Measurements from ENCODE around the gene MIS18BP1.

GRCh38 chr14:45252366-45253069, 484 bp downstream of the MIS18BP1 start:
- no peak for TF ChIP-seq CTCF (IDR thresholded peaks at IDR 0.05; ENCODE audit: low read depth, low read length)
- no peak for TF ChIP-seq EZH2phosphoT487 (IDR thresholded peaks at IDR 0.05; ENCODE audit: low read depth)
